Right atrium auricular region (tissue), 2 donors: Measurements from ENCODE around the gene PRDM2. TPM values are rescaled to one million over a fixed set of nuclear protein-coding genes. Genes with fewer than 3 reads are reported as not detected.
A peak's percentile ranks its signal among the peaks of the same experiment; 100 is the strongest.

Source experiments
- DNase-seq: peaks from one replicate; pipeline ENCODE4 v3.0.0-alpha.2; 2019; ENCODE audit warnings: low spot score
- H3K27ac ChIP-seq, 2 donors: fragments of 200-600 bp; sonication (generic); 1 replicate in 1 of 2; 2 replicates in 1 of 2; pipeline ENCODE4 v1.5.1; 2016 to 2019
- H3K27me3 ChIP-seq, 2 donors: fragments of 200-600 bp; sonication (generic); one replicate each; pipeline versions ENCODE4 v1.5.1 to v1.6.0; 2017 to 2019
- H3K36me3 ChIP-seq: fragments of 200-600 bp; sonication (generic); one replicate; pipeline ENCODE4 v1.5.1; 2016
- H3K4me1 ChIP-seq, 2 donors: fragments of 200-600 bp; sonication (generic); one replicate each; pipeline versions ENCODE4 v1.5.1 to v1.6.0; 2017 to 2019
- H3K4me3 ChIP-seq, 2 donors: fragments of 200-600 bp; sonication (generic); 1 replicate in 1 of 2; 2 replicates in 1 of 2; pipeline ENCODE4 v1.5.1; 2017 to 2019; ENCODE audit warnings: mild to moderate bottlenecking in 1 of 2, moderate library complexity in 1 of 2
- H3K9me3 ChIP-seq, 2 donors: fragments of 200-600 bp; sonication (generic); one replicate each; pipeline ENCODE4 v1.5.1; 2019
- total RNA-seq, 2 donors: library from RNA; depleted of rRNA; stranded (reverse); fragments of >200 nt; gene quantifications; one replicate each; pipeline ENCODE4 v1.1.0, GENCODE V29; 2016
- TF ChIP-seq, protein P1 (sequence below), 2 donors: fragments of 200-600 bp; sonication (generic); IDR thresholded peaks; one replicate each; pipeline ENCODE4 v1.5.1; 2019; ENCODE audit warnings: antibody characterized with exemption in 2 of 2

The PRDM2 gene
- total RNA-seq, 2 donors from 2014 or later, result 20.5 to 22.8 TPM

DNA sequence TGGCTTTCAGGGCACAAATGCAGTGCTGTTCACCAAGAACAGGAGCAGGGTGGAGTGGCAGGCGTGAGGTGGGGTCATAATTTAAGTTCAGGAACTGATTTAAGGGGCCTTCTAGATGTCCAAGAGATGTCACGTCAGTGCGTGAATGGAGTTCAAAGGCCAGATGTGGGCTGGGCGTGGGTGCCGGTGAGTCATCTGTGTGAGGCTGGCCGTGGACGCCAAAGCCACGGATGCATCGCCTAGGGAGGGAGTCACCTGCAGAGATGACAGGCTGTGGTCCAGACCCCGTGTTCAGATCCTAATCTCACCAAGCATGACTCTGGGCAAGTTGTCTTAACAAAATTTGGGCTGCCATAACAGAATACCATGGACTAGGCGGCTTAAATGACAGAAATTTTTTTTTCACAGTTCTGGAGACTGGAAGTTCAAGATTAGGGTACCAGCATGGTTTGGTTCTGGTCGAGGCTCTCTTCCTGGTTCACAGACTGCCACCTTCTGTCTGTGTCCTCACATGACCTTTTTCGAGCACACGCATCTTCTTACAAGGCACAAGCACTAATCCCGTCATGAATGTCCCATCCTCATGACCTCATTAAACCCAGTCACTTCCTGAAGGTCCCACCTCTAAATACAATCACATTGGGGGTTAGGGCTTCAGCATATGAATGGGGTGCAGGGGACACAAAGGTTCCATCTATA, 109.6 kb downstream of the PRDM2 start:
- no peaks in the 10 kb centered on the region for H3K9me3 ChIP-seq
- TF ChIP-seq, protein P1, sequence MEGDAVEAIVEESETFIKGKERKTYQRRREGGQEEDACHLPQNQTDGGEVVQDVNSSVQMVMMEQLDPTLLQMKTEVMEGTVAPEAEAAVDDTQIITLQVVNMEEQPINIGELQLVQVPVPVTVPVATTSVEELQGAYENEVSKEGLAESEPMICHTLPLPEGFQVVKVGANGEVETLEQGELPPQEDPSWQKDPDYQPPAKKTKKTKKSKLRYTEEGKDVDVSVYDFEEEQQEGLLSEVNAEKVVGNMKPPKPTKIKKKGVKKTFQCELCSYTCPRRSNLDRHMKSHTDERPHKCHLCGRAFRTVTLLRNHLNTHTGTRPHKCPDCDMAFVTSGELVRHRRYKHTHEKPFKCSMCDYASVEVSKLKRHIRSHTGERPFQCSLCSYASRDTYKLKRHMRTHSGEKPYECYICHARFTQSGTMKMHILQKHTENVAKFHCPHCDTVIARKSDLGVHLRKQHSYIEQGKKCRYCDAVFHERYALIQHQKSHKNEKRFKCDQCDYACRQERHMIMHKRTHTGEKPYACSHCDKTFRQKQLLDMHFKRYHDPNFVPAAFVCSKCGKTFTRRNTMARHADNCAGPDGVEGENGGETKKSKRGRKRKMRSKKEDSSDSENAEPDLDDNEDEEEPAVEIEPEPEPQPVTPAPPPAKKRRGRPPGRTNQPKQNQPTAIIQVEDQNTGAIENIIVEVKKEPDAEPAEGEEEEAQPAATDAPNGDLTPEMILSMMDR (IDR thresholded peaks at IDR 0.05), result no peak
- DNase-seq, result no peak

DNA sequence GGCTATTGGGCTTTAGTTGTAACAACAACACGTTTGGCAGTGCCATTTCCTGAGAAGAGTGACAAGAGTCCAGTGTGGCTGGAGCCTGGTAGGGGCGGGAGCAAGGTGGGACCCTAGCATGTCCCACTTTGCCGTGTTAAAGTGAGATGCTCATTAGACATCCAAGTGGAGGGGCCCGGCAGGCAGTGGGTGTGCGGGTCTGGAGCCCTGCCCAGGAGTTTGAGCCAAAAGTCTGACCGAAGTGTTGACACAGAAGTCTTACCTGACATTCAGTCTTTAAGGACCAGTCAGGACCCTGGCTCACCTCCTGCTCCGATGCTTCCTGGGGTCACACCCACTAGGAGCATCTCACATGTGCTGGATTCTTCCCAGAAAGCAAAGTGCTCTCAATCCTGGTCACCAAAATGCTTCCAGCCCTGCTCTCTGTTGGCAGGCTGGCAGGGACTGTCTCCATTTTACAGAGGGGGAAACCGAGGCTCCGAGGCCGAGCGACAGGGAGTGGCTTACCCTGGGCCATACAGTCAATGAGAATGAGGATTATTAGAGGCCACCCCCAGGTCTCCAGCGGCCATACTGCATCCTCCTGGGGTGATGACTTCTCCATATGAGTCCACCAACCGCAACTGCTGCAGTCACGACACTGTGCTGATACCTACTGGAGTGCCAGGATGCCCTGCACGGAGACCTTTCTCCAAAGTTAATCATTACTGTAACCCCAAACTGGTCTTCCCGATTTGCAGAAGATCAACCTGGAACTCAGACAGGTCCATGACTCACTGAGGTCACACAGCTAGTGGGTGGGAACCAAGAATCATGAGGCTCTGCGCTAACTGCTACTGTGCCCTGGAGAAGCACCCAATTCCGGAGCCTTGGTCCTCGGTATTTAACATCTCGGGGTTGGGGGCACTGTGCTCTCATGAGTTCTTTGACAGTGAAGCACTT, 112.7 kb downstream of the PRDM2 start:
- no peak overlapping the region for H3K27ac ChIP-seq
- DNase-seq, result no peak

More for the DNA sequence above, 109.6 kb downstream of the PRDM2 start:
- Histone ChIP-seq H3K4me3 (no peak overlapping the region), H3K27me3 (no peaks in the 10 kb centered on the region), H3K36me3 (no peaks in the 10 kb centered on the region), H3K27ac (no peak overlapping the region), H3K4me1 (peaks cover 0 to 13% of the 10 kb centered on the region in 2 donors)

DNA sequence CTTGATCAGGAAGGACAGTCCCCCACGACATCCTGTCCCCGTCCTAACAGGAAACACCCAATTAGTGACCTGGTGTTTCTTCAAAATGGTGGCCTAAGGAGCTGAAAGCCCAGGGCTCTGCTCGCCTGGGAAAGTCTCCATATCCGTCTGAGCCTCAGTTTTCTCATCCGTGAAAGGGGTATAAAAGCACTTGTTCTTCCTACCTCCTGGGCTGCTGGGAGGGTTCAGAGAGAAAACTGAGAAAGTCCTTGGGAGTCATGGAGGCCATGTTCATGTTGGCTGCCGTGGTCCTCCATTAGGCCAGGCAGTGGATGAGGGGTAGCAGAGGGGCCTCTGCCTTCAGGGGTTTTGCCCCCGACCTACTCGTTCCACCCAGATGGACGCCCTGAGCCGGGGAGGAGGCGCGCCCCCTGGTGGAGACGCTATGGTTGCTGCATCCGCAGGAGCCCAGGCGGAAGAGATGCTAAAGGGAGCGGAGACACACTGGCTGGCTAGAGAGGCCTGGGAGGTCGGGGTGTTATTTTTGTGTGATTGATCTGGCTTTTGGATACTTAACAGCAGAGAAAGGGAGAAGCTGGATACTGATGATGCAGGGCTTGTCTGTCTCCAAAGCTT, 113.5 kb downstream of the PRDM2 start:
- TF ChIP-seq, protein P1 (IDR thresholded peaks at IDR 0.05), result peak; percentile 26 to 69
- Histone ChIP-seq H3K4me3 (no peak overlapping the region), H3K27me3 (no peaks in the 10 kb centered on the region), H3K36me3 (peaks cover 5% of the 10 kb centered on the region), H3K27ac (no peak overlapping the region), H3K9me3 (no peaks in the 10 kb centered on the region), H3K4me1 (peaks cover 0 to 11% of the 10 kb centered on the region in 2 donors)
- DNase-seq, result no peak

More for the DNA sequence above, 112.7 kb downstream of the PRDM2 start:
- peaks cover 0 to 13% of the 10 kb centered on the region in 2 donors for H3K4me1 ChIP-seq
- no peaks in the 10 kb centered on the region for H3K9me3 ChIP-seq
- no peaks in the 10 kb centered on the region for H3K27me3 ChIP-seq
- no peak overlapping the region for H3K4me3 ChIP-seq
- H3K36me3 ChIP-seq, result peaks cover 5% of the 10 kb centered on the region
- TF ChIP-seq, protein P1 (IDR thresholded peaks at IDR 0.05), result no peak

DNA sequence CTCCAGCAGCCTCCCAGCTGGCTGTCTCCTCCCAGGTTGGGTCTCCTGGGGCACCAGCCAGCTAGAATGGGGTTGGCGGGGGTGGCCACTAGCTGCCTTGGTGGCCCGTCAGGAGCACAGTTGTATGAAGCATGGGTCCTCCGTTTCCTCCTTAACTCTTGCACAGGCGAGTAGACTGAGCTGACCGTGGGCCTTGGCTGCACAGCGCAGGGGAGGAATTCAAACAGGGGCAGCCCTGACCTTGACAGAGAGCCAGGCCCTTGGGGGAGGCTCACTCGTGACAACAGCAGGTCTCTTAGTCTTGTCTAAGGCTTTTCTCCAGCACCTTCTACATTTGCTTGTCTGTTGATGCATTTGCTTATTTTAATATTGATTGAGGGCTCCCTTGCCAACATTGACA, 114.1 kb downstream of the PRDM2 start:
- H3K27me3 ChIP-seq, result no peaks in the 10 kb centered on the region
- no peak overlapping the region for H3K4me3 ChIP-seq
- H3K4me1 ChIP-seq, result peaks cover 0 to 5% of the 10 kb centered on the region in 2 donors
- no peaks in the 10 kb centered on the region for H3K9me3 ChIP-seq
- no peak overlapping the region for H3K27ac ChIP-seq
- TF ChIP-seq, protein P1 (IDR thresholded peaks at IDR 0.05), result no peak
- no peak for DNase-seq
- H3K36me3 ChIP-seq, result peaks cover 5% of the 10 kb centered on the region

DNA sequence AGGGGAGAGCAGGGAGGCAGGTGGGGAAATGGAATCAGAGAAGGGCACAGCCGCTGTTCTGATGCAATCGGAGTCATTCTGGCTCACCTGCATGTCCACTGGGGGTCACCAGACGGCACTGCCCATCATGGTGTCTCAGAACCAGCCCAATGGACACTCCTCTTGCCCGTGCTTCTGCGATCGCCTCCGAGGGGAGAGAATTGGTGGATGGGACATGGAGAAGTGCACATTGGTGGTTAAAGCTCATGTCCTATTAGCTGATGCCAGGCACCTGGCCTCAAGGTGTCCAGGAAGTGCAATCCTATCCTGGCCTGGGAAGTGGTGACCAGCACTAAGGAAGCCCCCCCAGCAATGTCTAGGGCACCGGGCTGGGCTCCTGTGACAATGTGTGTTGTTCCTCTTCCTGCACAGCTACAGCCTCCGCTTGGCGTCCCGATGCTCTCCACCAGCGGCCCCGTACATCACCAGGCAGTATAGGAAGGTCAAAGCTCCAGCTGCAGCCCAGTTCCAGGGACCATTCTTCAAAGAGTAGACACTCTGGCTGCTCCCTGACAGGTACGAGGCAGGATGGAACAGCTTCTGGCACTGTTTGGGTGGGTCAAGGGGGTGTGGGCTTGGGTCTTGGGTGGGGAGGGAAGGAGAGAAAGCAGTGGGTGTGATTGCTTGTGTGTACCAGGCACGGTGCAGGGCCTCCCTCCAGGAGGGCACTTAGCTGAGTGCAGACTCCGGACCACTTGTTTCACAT, 116.2 kb downstream of the PRDM2 start:
- TF ChIP-seq, protein P1 (IDR thresholded peaks at IDR 0.05), result no peak
- Histone ChIP-seq H3K27ac (no peak overlapping the region), H3K4me1 (no peaks in the 10 kb centered on the region), H3K4me3 (no peak overlapping the region), H3K27me3 (no peaks in the 10 kb centered on the region), H3K36me3 (peaks cover 5% of the 10 kb centered on the region), H3K9me3 (no peaks in the 10 kb centered on the region)
- no peak for DNase-seq
